Ishikawa (cell line): ENCODE data around the gene ZNF280C.

Experiments
- CEBPB ChIP-seq: IDR thresholded peaks from 2 replicates; pipeline ENCODE4 v1.6.1; 2012
- CREB1 ChIP-seq: IDR thresholded peaks from 2 replicates; pipeline ENCODE4 v1.6.1; 2012; ENCODE audit warnings: low read depth
- EGR1 ChIP-seq: IDR thresholded peaks from 2 replicates; pipeline ENCODE4 v1.6.1; 2012
- EP300 ChIP-seq: IDR thresholded peaks from 2 replicates; pipeline ENCODE4 v1.6.1; 2012; ENCODE audit warnings: borderline replicate concordance
- FOXM1 ChIP-seq: IDR thresholded peaks from 2 replicates; pipeline ENCODE4 v1.6.1; 2012; ENCODE audit warnings: low read depth, borderline replicate concordance
- NFIC ChIP-seq: IDR thresholded peaks from 2 replicates; pipeline ENCODE4 v1.6.1; 2012
- RAD21 ChIP-seq: IDR thresholded peaks from 2 replicates; pipeline ENCODE4 v1.6.1; 2012; ENCODE audit warnings: low read depth
- REST ChIP-seq: IDR thresholded peaks from 2 replicates; pipeline ENCODE4 v1.6.1; 2012; ENCODE audit warnings: low read depth, mild to moderate bottlenecking
- TAF1 ChIP-seq: IDR thresholded peaks from 2 replicates; pipeline ENCODE4 v1.6.1; 2012; ENCODE audit warnings: low read depth, mild to moderate bottlenecking
- TCF12 ChIP-seq: IDR thresholded peaks from 2 replicates; pipeline ENCODE4 v1.6.1; 2012; ENCODE audit warnings: low read depth
- TEAD4 ChIP-seq: IDR thresholded peaks from 2 replicates; pipeline ENCODE4 v1.6.1; 2012
- USF1 ChIP-seq: IDR thresholded peaks from 2 replicates; pipeline ENCODE4 v1.6.1; 2012
- YY1 ChIP-seq: IDR thresholded peaks from 2 replicates; pipeline ENCODE4 v1.6.1; 2012; ENCODE audit warnings: low read depth
- ZBTB7A ChIP-seq: IDR thresholded peaks from 2 replicates; pipeline ENCODE4 v1.6.1; 2012; ENCODE audit warnings: low read depth
- TF ChIP-seq, protein P1 (sequence below): IDR thresholded peaks from 2 replicates; pipeline ENCODE4 v1.6.1; 2012

ZNF280C gene

DNA sequence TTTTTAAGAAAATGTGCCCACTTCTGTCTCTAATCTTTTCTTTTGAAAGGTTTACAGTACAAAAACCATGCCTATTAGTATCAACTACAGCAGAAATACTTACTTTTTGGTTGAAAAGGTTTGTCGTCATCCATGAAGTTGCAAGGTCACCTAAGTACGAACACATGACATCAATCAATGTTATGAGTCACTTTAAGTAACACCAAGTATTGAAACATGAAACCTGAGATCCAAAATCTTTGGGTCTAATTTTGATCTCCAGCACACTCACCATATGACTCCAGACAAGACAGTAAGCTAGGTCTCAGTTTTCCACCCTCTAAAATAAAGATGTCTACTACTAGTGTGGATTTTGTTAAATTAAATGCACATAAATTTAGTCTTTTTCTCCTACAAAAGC, 8.4 kb downstream of the ZNF280C start:
- TF ChIP-seq EP300 (no peak), EGR1 (no peak), RAD21 (no peak), CEBPB (no peak), TCF12 (no peak)
- TF ChIP-seq, protein P1, sequence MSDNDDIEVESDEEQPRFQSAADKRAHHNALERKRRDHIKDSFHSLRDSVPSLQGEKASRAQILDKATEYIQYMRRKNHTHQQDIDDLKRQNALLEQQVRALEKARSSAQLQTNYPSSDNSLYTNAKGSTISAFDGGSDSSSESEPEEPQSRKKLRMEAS = no peak

DNA sequence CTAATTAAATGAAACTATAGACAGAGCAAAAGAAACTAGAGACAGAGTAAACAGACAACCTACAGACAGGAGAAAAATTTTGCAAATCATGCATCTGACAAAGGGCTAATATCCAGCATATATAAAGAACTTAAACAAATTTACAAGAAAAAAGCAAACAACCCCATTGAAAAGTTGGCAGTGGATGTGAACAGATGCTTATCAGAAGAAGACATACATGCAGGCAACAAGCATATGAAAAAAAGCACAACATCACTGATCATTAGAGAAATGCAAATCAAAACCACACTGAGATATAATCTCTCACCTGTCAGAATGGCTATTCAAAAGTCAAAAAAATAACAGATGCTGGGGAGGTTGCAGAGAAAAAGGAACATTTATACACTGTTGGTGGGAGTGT, 14.8 kb downstream of the ZNF280C start:
- TF ChIP-seq CEBPB (no peak), YY1 (no peak), FOXM1 (no peak), EP300 (no peak), RAD21 (no peak), TEAD4 (no peak), TAF1 (no peak), NFIC (no peak), REST (no peak), CREB1 (no peak), EGR1 (no peak), USF1 (no peak), TCF12 (no peak), ZBTB7A (no peak)
- TF ChIP-seq, protein P1 = no peak

DNA sequence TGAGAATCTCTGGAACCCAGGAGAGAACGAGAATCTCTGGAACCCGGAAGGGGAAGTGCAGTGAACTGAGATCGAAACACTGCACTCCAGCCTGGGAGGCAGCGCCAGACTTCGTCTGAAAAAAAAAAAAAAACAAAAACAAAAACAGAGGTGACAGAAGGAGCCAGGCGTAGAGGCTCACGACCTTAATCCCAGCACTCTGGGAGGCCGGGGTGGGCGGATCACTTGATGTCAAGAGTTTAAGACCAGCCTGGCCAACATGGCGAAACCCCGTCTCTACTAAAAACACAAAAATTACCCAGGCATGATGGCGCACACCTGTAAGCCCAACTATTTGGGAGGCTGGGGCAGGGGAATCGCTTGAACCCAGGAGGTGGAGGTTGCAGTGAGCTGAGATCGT, 17.0 kb downstream of the ZNF280C start:
- TF ChIP-seq EP300 (no peak), TAF1 (no peak), REST (no peak), TCF12 (no peak), NFIC (no peak), FOXM1 (no peak), USF1 (no peak), EGR1 (no peak), CEBPB (no peak), RAD21 (no peak), CREB1 (no peak), ZBTB7A (no peak), TEAD4 (no peak), YY1 (no peak)
- TF ChIP-seq, protein P1 = no peak

DNA sequence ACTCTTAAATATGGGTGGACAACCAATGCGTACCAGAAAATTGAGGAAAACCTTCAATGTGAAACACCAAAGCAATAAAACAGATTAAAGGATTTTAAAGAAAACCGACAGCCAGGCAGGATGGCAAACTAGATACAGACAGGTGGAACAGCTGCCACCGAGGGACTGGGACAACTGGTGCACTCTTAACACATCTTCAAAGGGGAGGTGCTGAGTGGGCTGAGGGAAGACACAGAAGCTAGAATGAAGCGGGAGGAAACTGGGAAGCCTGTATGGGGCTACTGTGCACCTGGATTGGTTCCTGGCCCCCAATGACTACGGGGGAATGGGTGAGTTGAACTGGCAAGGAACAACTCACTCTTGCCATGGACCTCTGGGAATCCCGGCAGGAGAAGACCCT, 20.7 kb downstream of the ZNF280C start:
- no peak for TF ChIP-seq TEAD4
- TF ChIP-seq ZBTB7A = no peak
- TF ChIP-seq CREB1 = no peak
- TF ChIP-seq EGR1 = no peak
- no peak for TF ChIP-seq TCF12
- TF ChIP-seq TAF1 = no peak

GRCh38 chrX:130246084-130246483, 22.6 kb downstream of the ZNF280C start:
- TF ChIP-seq REST (no peak), NFIC (no peak), EGR1 (no peak), USF1 (no peak), TAF1 (no peak), YY1 (no peak), CREB1 (no peak), FOXM1 (no peak), EP300 (no peak), RAD21 (no peak), TEAD4 (no peak)
